Right lobe of liver (tissue), 4 donors: ENCODE measurements around the gene ZNF618.

Source experiments
- CTCF ChIP-seq, 4 donors: fragments of 200-600 bp in 3 of 4; fragments of 450-650 bp in 1 of 4; IDR thresholded peaks; one replicate each; pipeline versions ENCODE4 v1.5.1 to v1.8.0; 2016 to 2022; ENCODE audit warnings: antibody characterized with exemption in 4 of 4, mild to moderate bottlenecking in 2 of 4
- POLR2A ChIP-seq: fragments of 450-650 bp; IDR thresholded peaks from one replicate; pipeline ENCODE4 v1.6.1; 2017; ENCODE audit warnings: antibody characterized with exemption, mild to moderate bottlenecking
- donor health status: DM: no; HTN: no; CAD: no.
- donor health status: DM: no; HTN: no; CAD: no.
- donor health status: DM: no; HTN: yes; CAD: no.

GRCh38 chr9:113873446-113873845 lies 2.7 kb upstream of the ZNF618 start:
- no peak for TF ChIP-seq CTCF (IDR thresholded peaks at IDR 0.05)
- no peak for TF ChIP-seq POLR2A
